WI38 (cell line): ENCODE data around the gene OR9Q1.

Experiments
- H3K4me3 ChIP-seq: 2 replicates; pipeline ENCODE4 v1.5.1; 2011; ENCODE audit warnings: low read depth, mild to moderate bottlenecking, control low read depth, low read length
- CTCF ChIP-seq: IDR thresholded peaks from 2 replicates; pipeline ENCODE4 v1.5.1; 2012; ENCODE audit warnings: low read depth, mild to moderate bottlenecking, control low read depth, low read length

Gene OR9Q1

GRCh38 chr11:58227956-58228615 is 204.4 kb downstream of the OR9Q1 start:
- no peak for TF ChIP-seq CTCF
- no peak overlapping the region for H3K4me3 ChIP-seq
